ENCODE results near the gene NDUFS8.

NDUFS8 gene

GRCh38 chr11:68015467-68015866 lies 15.0 kb upstream of the NDUFS8 start:
- DNase-seq (ENCODE audit: low read depth in 2 of 2): no peak

GRCh38 chr11:68016161-68016903 lies 14.1 kb upstream of the NDUFS8 start:
- no peak for DNase-seq (ENCODE audit: low read depth in 2 of 2)

GRCh38 chr11:68016904-68017817 lies 13.3 kb upstream of the NDUFS8 start:
- no peak for DNase-seq (ENCODE audit: low read depth in 2 of 2)

GRCh38 chr11:68017980-68018729 lies 12.3 kb upstream of the NDUFS8 start:
- DNase-seq (ENCODE audit: low read depth in 2 of 2): no peak

DNA sequence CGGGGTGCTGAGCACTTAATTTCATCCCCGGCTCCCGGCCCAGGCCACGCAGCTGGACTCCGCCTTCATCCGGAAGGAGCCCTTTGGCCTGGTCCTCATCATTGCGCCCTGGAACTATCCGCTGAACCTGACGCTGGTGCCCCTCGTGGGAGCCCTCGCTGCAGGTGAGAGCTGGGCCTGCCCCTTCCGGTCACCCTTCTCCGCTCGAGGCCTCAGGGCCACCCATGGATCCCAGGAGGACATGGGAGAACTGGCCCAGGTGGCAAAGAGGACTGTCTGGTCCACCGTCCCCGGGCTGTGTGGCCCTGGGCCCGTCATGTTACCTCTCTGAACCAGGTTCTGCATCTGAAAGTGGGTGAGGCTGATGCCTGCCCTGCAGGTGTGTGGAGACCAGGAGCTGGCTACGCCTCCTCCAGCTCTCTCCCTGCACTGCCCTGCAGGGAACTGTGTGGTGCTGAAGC lies 11.7 kb upstream of the NDUFS8 start:
- no peak for DNase-seq (ENCODE audit: low read depth in 2 of 2)

DNA sequence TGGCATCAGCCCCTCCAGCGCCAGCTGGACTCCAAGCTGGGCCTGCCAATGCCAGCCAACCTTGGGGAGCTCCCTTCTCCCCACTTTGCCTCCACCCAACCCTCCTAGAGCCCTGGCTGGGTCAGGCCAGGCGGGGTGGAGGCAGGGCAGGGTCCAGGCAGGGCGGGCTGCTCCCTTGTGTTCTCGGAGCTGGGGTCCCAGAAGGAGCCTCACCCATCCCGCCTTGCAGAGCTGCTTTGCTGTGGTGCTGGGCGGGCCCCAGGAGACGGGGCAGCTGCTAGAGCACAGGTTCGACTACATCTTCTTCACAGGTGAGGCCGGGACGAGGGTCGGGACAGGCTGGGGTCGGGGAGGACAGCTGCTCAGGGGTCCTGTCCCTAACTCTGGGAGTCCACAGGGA lies 11.0 kb upstream of the NDUFS8 start:
- DNase-seq (ENCODE audit: low read depth in 2 of 2): no peak

GRCh38 chr11:68020575-68020974 lies 9.9 kb upstream of the NDUFS8 start:
- DNase-seq (ENCODE audit: low read depth in 2 of 2): no peak

- no peak for DNase-seq (ENCODE audit: low read depth in 2 of 2)
Measured at GRCh38 chr11:68021167-68021787, 9.2 kb upstream of the NDUFS8 start.

DNA sequence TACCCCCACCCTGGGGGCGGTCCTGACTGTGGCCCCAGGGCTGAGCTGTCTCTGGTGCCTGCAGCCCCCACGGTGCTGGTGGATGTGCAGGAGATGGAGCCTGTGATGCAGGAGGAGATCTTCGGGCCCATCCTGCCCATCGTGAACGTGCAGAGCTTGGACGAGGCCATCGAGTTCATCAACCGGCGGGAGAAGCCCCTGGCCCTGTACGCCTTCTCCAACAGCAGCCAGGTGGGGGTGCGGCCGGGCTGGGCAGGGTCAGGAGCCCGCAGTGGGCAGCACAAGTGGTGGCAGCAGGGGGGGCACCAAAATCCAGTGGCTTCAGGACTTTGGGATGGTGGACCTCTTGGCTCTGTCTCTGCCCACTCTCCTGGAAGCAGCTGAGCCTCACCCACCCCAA lies 8.0 kb upstream of the NDUFS8 start:
- DNase-seq (ENCODE audit: low read depth in 2 of 2): no peak

GRCh38 chr11:68024508-68024907 lies 6.0 kb upstream of the NDUFS8 start:
- DNase-seq (ENCODE audit: low read depth in 2 of 2): no peak

DNA sequence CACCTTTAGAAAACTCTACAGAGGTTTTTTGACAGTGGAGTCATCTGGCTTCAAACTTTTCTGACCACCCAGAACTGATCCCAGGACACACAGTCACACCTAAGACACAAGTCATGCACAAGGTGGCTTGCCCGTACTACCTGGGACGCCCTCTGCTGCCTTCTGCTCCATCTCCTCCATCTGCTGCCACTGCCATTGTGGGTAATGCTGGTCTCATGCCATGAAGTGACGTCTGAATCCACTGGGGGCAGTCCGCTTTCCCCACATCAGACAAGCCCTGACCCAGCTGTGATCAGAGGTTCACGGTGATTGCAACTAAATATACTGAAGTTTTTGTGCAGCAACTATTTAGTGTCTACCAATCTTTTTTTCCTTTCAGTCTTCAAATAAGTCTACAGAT lies 5.4 kb upstream of the NDUFS8 start:
- DNase-seq (ENCODE audit: low read depth in 2 of 2): no peak

DNA sequence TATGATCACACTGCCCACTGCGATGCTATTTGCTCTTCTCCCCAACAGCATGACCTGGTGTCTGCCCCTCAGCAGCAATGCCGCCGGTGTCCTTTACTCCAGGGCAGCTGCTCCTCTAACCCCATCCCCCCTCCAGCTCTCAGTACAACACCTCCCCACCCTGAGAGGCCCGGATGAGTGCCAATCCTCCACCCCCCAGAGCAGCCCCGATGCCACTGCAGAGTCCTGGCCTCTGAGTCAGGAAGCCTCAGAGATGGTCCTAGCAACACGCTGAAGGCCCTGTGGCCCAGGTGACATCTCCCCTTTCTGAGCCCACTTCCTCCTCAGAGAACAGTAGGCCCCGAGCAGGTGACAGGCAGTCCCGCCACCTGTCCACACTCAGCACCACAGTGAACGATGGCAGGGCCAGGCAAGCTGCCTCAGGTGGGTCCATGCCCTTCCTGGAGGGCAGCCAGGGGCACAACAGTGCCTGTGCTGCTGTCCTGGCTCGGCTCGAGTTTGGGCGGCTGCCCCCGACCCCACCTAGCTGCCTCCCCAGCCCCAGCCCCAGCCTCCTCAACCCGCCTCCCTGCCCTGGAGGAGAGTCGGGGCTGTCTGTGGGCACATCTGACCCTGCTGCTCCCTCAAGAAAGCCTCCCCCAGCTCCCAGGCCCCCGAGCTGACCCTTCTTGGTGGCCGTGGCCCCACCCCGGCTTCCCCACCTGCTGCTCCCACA lies 3.9 kb upstream of the NDUFS8 start:
- DNase-seq (ENCODE audit: low read depth in 2 of 2): no peak

- DNase-seq (ENCODE audit: low read depth in 2 of 2): no peak
Measured at GRCh38 chr11:68027667-68028066, 2.8 kb upstream of the NDUFS8 start.

DNA sequence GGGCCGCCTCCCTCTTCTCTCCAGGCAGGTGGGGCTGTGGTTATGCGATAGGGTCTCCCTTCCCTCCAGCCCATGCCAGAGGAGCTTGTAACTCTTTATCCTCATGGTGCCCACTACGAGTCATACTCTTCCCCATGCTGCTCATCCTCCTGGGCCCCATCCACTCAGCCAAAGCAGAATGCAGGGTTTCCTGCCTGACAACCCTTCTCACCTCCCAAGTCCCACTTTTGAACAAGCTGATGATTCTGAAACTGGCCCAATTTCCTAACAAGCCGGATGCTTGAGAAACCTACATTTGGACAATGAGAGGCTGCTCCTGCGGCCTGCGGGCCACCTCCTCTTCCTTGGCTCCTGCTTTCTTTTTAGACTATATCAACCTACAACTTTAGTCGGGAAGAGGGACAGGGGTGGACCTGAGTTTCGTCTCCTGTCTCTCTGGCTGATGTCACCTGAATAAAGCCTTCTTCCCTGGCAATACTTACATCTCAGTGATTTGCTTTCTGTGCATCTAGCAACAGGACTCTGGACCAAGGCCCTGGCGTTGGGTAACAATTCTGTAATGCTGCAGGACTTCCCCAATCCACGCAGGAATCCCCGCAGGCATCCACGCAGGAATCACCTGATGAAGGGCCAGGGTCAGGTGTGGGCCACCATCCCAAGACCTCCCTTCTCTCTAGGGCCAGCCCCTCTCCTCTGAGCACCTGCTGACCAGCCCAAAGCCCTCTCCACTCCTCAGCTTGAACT lies 1.5 kb upstream of the NDUFS8 start:
- no peak for DNase-seq (ENCODE audit: low read depth in 2 of 2)

DNA sequence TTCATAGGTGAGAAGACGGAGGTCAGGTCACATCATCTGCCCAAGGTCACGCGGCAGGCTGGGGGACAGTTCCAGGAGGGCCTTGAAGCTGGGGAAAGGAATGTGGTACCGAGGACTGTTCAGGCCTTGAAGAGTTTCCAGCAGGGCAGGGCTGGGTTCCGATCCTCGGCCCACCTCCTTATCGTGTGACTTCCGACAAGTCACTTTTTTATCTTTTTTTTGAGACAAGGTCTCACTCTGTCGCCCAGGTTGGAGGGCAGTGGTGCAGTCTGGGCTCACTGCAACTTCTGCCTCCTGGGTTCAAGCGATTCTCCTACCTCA lies 623 bp downstream of the NDUFS8 start:
- no peak for DNase-seq (ENCODE audit: low read depth in 2 of 2)

- DNase-seq (ENCODE audit: low read depth in 2 of 2): no peak
Measured at GRCh38 chr11:68032003-68032402, 1.5 kb downstream of the NDUFS8 start.

- DNase-seq (ENCODE audit: low read depth in 2 of 2): no peak
Measured at GRCh38 chr11:68032997-68033707, 2.7 kb downstream of the NDUFS8 start.

DNA sequence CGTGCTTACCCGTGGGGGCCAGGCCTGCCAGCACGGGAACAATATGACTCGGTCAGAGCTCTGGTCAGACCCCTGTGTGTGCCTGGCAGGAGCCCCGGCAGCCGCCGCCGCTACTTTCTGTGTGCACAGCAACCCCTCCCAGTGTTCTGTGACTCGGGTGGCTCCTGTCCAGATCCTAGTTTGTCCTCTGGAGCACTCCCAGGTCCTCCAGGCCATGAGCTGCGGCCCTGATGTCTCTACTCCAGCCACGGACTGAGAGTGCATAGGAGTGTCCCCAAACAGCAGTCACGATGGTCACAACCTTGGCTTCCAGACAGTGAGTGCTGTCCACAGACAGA lies 3.2 kb downstream of the NDUFS8 start:
- no peak for DNase-seq (ENCODE audit: low read depth in 2 of 2)

DNA sequence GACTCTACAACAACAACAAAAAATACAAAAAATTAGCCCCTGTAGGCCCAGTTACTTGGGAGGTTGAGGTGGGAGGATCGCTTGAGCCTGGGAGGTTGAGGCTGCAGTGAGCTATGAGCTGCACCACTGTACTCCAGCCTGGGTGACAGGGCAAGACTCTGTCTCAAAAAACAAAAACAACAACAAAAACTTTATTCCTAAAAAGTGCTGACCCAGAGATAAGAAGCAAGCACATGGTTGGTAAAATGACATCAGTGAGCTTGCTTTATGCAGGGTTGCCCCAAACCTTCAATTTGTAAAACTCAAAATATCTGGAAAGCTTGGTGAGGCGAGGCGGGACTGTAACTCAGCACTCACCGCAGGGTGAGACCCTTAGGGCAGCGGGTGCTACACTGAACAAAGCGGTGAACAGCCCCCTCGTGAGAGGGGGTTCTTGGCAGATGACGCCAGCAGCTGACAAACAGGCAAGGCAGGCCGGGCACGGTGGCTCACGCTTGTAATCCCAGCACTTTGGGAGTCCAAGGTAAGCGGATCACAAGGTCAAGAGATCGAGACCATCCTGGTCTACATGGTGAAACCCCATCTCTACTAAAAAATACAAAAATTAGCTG lies 4.9 kb downstream of the NDUFS8 start:
- DNase-seq (ENCODE audit: low read depth in 2 of 2): no peak
